GM21423 (cell line): ENCODE measurements around the gene SPTBN1.
"Not testable (repeated sequence)": the region's sequence is repeated elsewhere in the genome, so short reads cannot be mapped to it uniquely, and the experiment has no call there.

Experiments
- ATAC-seq: cut with Tn5 transposase; IDR thresholded peaks from one replicate; pipeline ENCODE4 v1.9.1; 2021; ENCODE audit warnings: mild to moderate bottlenecking, moderate library complexity; ENCODE audit not compliant: unreplicated experiment

The SPTBN1 gene

DNA sequence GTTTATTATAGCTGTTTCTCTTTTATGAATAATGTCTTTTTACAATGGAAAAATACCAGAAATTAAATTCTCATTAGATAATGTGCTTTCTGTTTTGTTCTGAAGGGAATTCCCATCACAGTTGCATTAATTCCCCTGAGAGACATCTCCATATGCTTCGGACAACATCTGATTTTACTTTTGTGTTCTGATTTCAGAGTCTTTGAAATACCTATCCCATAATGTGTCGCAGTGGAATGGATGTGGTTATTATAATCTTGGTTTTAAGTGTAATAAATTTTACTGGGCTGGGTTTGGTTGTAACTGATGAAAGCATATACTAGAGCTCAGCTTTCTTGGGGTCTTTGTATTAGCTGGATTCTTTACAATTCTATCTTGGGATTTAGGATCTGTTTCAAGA, 12.5 kb downstream of the SPTBN1 start:
- no peak for ATAC-seq

DNA sequence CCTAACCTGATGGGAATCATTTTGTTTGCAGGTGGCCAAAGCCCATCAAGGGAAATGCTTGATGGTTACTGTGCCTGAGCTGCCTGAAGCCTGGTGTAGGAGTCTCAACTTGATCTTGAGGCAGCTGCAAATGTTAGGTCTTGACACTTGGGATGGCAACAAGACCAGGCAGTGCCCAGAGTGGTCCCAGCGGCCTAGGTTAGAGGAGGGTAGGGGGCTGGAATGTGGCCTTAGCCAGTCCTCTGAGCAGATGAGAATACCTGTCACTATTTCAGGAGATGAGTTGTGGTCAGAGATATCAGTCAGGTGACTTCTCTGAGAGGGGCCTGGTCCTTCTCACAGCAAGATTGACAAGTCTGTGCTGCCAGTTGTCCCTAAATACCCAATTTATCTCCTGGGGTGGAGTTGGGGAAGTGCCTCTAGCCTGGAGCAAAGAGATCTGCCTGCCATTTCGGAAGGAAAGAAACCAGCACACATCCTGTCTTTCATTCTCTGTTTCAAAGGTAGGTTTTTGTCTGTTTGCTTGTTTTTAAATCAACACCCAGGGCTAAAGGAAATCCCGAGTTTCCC, 13.4 kb downstream of the SPTBN1 start:
- no peak for ATAC-seq

DNA sequence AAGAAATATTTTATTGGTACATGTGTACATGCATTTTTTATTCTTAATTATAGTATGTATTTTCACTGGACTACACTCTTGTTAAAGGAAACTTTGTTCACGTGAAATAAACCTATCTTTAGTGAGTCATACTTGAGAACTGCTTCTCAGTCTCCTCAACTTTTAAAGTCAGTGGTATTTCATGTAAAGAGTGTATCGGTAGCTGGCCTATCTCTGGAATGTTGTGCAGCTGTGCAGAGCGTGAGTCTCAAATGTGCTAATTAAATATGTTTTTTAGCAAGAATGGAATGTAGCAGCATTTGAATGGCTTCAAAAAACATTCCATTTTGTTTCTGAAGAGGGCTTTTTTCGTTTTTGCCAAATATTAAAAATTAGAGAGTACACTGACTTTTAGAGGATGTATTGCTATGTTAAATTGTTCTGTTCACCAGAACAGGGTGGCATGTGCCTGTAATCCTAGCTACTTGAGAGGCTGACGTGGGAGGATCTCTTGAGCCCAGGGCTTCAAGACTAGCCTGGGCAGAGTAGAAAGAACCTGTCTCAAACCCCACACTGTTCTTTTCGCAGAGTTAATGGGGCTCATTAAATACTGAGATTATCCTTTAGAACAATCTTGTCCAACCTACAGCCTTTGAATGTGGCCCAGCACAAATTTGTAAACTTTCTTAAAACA, 14.3 kb downstream of the SPTBN1 start:
- no peak for ATAC-seq

DNA sequence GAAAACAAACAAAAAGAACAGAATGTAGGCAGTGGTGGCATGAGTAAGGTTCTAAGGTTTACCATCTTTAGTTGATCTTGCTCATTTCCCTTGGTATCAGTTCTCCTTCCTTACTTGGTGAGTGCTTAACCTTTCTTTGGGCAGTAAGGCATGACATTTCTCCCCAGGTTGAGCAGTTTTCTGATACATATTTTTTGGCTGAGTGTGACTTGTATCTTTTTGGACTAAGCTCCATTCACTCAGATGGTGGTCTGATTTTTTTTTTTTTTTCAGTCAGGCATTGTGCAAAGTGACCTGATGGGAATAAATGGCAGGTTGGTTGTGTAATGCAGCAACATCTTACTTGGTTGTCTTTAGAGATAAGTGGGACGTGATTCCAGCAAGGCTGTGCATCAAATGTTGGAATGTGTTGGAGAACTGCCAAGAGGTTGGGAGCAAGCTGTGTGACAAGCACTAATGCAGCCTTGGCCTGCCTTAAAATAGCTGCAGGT, 15.1 kb downstream of the SPTBN1 start:
- ATAC-seq = peak; percentile 74

DNA sequence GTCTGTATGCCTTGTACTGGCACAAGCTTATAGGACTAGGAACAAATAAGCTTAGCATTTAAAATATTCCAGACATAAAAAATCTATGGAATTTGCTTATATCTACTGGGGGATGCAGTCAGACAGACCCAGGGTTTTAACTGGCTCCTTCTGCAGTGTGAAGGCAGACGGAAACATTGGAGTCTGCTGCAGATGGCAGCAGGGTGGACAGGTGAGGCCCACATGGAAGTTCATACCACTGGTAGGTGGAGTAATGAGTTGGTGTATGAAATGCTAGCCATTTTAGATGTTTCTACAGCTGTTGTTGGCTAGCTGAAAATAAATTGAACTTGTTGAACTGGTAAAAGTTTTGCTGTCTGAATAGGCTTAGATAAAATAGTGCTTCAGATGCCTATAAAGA, 17.7 kb downstream of the SPTBN1 start:
- no peak for ATAC-seq

DNA sequence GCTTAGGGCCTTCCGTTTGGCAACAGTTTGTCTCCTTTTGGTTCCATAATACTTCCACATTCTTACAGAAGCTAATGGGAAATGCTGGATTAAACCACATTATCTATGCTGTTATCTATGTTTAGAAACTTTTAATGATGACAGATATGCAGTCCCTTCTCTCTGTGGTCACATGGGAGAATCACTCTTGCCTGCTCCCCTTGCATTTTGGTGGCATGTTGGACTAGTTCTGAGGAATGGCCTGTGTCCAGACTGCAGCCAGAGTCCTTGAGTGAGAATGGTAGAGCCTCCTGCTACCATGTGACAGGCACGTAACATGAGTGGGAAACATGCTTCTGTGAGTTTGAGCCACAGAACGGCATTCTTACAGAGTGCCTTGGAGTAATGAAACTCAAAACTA, 19.2 kb downstream of the SPTBN1 start:
- ATAC-seq = no peak

DNA sequence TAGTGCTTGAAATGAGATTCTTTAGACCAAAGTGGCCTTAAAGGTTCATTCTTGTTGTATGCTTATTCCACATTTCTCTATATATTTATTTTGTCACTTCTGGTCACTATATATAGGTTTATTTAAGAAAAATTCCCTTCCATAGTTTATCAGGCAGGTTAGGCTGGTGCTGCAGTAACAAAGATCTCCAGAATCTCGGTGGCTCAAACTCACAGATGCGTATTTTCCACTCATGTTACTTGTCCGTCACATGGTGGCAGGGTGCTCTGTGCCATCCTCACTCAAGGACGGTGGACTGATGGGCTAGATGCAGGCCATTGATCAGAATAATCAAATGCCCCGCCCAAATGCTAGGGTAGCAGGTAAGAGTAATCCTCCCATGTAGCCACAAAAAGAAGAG, 19.8 kb downstream of the SPTBN1 start:
- no peak for ATAC-seq

DNA sequence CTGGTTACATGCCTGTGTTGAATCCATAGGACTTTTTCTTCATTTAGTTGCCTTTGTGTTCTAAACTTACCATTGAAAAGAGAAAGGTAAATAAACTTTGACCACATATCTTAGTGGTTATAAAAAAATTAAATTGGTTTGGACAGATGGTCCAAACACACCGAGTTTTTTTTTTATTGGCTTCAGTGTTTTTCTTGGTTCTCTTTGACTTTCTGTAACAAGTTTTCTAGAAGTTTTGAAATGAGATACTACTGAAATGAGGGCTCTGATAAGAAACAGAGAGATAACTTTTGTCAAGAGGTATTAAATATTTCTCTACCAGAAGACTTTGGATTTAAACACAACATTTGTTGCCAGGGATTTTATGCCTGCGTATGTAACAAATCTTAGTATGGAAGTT, 20.7 kb downstream of the SPTBN1 start:
- ATAC-seq = no peak

DNA sequence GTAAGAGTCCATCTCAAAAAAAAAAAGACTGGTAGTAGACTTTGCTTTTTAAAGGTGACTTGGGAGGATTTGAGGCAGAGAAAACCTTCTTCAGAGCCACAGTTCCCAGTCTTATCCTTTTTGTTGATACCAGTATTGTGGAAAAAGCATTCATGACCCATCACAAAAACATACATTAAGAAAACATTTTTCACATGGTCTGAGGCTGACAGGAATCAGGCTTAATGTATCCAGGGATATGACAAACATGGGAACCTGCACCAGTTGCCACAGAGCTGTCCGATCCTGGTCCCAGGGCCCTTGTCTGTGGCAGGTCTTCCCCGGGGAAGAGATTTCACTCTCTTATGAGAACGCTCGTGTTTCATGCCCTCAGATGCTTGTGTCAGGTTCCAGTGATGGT, 21.8 kb downstream of the SPTBN1 start:
- no peak for ATAC-seq

DNA sequence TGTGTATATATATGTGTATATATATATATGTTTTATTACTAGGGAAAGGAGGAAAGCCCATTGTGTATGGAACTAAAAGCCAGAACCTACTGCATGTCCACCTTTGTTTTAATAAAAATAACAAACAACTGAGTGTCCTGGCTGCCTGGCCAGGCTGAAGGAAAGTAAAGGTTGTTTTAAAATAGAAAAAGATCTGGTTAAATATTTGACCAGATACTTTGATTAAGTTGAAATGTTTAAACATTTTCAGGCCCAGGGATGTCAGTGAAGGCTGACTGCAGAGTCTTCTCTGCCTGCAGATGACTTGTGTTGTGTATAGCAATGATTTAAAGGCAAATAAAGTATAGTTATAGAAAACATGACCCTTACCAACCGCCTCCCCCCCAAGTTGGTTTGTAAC, 22.8 kb downstream of the SPTBN1 start:
- ATAC-seq = no peak

DNA sequence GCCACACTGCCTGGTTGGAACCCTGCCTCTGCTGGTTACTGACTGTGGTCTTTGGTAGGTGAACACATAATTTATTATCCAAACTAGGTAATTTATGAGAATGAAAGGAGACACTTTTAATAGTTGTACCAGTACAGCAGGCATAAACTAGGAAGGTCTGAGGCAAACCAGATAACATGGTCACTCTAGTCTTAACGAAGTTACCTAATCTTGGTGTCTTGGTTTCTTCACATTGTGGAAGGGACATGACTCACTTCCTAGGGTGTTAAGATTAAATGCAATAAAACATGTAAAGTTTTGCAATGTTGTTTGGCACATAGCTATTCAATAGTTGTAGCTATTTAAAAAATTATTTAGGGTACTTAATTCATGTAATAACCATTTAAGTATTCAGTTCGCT, 23.3 kb downstream of the SPTBN1 start:
- ATAC-seq = no peak

DNA sequence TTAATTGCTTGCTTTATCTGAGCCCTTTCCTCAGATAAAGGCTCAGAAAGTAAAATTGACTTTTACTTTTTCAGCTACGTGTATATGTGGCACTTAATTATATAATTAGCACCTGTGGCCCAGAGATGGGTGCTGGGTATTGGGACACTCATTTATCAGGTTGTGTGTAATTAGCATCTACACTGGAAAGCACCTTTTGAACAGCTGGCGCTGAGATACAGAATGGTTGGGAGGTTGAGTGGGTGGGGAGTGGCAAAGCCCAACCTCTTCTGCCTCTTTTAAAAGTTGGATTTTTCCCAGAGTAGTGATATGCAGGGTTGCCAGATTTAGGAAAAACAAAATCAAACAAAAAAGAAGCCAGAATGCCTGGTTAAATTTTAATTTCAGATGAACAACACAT, 23.9 kb downstream of the SPTBN1 start:
- ATAC-seq = no peak

DNA sequence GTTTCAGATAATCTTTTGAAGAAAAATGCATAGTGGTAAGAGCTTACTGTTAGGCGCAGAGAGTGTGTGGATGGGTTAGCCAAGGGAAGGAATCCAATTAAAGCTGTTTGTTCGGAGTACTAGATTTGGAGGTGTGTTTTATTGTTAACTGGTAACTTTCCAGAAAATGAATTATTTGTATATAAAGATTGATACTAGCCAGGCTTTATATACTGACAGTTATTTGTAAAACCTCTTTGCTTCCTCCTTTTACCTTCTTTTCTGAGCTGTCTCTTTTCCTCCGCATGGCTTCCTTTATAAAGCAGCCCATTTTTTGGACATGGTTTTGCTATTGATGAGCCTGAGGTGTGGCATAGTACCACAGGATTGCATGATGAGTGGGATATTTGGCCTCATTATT, 25.6 kb downstream of the SPTBN1 start:
- no peak for ATAC-seq

DNA sequence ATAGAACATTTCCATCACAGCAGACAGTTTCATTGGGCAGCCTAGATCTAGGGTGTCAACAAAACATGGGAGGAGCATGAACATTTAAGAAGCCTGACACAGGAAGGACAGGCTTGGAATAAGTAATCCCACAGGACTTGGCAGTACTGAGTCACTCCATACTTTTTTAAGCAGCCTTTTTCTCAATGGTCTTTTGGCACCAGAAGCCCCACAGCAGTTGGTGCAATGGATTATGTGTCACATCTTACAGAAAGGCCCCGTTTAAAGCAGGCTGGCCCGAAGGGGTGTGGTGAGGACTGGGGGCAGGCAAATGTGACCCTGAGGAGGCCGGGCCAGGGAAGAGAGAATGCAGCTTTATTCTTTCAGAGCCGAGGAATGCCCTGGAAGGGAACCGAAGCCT, 26.6 kb downstream of the SPTBN1 start:
- no peak for ATAC-seq

DNA sequence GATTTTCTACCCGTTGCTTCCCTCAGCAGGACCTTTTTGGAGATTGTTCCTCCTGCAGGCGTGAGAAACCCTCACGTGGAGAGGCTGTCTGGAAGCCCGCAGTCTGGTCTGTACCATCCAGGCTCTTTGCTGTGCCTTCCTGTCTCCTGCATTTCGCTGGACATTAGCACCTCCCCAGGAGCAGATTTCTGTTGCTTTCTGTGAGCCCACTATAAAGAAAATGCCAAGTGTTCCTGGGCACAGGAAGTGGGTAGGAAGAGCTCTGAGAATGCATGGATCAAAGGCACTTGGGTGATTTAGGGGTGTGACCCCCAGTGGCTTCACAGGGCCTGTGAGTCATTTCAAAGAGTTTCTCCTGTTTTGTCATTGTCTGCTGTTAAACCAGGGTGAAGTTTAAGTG, 27.3 kb downstream of the SPTBN1 start:
- ATAC-seq = no peak

DNA sequence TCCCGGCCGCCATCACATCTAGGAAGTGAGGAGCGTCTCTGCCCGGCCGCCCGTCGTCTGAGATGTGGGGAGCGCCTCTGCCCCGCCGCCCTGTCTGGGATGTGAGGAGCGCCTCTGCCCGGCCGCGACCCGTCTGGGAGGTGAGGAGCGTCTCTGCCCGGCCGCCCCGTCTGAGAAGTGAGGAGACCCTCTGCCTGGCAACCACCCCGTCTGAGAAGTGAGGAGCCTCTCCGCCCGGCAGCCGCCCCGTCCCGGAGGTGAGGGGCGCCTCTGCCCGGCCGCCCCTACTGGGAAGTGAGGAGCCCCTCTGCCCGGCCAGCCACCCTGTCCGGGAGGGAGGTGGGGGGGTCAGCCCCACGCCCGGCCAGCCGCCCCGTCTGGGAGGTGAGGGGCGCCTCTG, 29.6 kb downstream of the SPTBN1 start:
- ATAC-seq = not testable (repeated sequence)

DNA sequence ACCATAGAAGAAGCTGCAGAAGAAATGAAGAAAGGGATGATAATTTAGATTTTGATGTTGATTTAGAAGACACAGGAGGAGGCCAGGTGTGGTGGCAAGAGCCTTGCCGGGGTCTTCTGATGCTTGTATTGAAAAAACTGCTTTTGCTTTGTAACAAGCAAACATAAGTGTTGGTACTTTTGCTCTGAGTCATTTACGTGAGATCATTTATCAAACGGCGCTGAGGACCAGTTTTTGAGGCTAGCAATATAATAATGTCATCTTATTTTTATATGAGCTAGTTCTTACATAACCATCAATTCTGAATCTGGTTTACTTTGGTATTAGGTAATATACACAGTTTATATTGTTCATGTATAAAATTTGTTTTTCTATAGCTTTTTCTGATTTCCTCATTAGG, 30.6 kb downstream of the SPTBN1 start:
- no peak for ATAC-seq

DNA sequence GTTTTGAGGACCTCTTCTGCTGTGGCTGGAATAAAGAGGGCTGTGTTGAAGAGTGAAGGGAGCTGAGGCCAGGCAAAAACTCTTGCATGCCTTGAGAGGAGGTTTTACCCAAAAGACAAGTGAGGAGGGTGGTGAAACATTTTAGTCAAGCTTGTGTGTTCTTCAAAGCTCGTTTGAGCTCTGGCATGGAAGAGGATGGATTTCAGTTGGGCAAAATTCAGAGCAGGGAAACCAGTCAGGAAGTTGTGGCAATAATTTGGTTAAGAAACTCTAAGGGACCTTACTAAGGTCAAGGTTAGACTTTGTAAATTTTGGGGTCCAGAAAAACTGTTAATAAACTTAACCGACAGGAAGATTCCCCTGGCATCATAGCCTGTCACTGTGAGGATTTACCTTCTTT, 34.7 kb downstream of the SPTBN1 start:
- no peak for ATAC-seq

DNA sequence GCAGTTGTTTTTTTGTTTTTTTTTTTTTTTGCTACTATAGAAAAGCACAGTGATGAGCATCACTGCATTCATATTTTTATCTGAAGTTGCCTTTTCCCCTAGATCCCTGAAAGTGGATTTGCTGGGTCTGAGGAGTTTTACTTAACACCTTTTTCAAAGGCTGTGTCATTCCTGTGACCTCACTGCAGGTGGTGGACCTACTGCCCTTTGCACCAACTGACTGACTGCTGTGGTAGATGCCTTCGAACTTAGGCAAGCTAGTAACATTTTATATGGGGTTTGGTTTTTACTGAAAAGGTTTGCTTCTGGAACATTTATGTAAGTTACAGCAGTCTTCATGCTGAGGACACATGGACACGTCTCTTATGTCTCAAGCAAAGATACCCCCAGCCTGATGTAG, 36.2 kb downstream of the SPTBN1 start:
- no peak for ATAC-seq

DNA sequence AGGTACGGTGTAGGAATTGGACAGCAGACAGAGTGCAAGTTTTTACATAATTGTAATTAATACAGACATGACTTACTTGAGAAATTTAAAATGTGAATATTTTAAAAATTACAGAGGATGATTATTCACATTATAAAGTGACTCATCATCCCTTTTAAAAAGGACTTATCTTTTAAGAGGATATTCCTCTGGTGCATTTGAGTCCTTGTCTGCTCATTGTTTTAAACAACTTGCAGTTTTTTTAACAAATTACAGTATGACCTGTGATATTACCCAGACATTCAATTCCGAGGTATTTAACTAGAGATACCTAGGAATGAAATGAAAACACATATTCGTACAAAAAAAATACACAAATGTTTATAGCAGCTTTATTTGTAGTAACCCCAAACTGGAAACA, 38.0 kb downstream of the SPTBN1 start:
- ATAC-seq = no peak

DNA sequence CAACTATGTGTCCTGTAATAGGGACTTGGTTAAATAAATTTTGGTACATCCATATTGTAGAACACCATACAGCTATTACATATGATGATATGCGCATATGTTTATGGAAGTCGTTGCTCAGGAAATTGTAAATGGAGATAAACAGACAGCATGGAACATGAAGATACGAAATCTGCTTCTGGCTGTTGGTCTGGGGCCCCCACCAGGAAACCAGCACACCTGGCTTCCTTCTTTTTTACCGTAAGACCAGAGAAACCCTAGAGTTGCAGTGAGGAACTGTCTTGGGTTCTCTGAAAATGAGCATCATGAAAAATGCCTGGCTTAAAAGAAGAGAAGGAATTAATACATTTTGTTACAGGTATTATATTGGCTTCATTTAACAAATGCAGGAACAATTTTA, 40.8 kb downstream of the SPTBN1 start:
- ATAC-seq = no peak

DNA sequence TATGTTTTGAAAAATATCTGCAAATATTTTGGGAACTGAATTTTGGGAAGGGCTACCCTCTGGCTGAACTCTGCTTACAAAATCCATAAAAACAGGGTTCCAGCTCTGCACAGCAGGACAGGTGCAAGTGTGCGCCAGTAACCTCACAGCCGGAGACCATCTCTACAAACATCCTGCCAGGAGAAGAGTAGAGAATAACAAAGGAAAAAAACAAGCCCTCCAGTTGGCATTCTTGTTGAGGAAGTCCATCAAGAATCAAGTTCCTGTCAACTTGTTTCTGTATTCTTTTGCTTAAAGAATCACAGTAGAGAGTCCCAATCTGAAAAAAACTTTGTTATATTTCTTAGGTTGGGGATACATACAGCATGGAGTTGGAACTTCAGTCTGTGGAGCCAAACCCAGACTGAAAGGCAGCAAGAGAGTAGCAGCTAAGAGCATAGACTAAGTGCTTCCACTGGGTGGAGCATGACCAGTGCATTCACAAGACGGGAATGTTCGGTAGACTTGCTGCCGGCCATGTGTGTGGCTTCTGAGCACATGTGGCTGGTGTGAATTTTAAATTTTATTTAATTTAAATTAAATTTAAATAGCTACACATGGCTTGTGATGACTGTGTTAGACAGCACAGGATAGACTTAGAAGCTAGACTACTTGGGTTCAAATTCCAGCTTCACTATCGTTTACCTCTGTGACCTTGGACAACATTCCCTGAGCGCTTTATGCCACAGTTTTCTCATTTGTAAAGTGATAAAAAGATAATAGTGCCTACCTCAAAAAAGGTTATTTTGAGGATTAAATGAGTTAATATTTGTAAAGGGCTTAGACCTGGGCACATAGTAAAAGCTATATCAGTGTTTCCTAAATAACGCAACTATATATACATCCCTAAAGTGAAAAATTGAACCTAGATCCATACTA, 41.9 kb downstream of the SPTBN1 start:
- ATAC-seq = no peak
